Kidney (tissue), 14 donors: ENCODE data around the gene EDNRA. TPM values are rescaled to one million over a fixed set of nuclear protein-coding genes. Genes with fewer than 3 reads are reported as not detected.

Experiments used
- DNase-seq, 5 donors: peaks; one replicate each; pipeline ENCODE4 v3.0.0-alpha.2; 2013 to 2020
- FAIRE-seq: peaks from 2 replicates; lab custom pipeline; 2012; peaks lifted over from hg19 to GRCh38; lab: Jason Lieb, UNC
- H3K27ac ChIP-seq, 2 donors: one replicate each; pipeline ENCODE4 v1.7.0; 2013; ENCODE audit warnings: low read depth in 2 of 2, low read length in 2 of 2, inconsistent platforms in 1 of 2
- H3K27me3 ChIP-seq: one replicate; pipeline ENCODE4 v1.7.1; 2013; ENCODE audit warnings: low read length, inconsistent platforms; ENCODE audit not compliant: control insufficient read depth, insufficient read depth
- H3K36me3 ChIP-seq, 3 donors: one replicate each; pipeline versions ENCODE4 v1.7.0 to v1.7.1; 2013; ENCODE audit warnings: low read length in 3 of 3, control low read depth in 1 of 3, inconsistent platforms in 1 of 3; ENCODE audit not compliant: insufficient read depth in 3 of 3, control insufficient read depth in 2 of 3
- H3K4me1 ChIP-seq, 3 donors: one replicate each; pipeline versions ENCODE4 v1.7.0 to v1.7.1; 2013; ENCODE audit warnings: low read length in 3 of 3, inconsistent platforms in 1 of 3, low read depth in 1 of 3; ENCODE audit not compliant: control insufficient read depth in 2 of 3, insufficient read depth in 2 of 3
- H3K4me3 ChIP-seq, 3 donors: one replicate each; pipeline versions ENCODE4 v1.7.0 to v1.8.1; 2013; ENCODE audit warnings: low read length in 3 of 3, control low read depth in 1 of 3, inconsistent platforms in 1 of 3
- H3K9ac ChIP-seq, 3 donors: one replicate each; pipeline versions ENCODE4 v1.7.0 to v1.7.1; 2013; ENCODE audit warnings: low read length in 3 of 3, control low read depth in 1 of 3, inconsistent platforms in 1 of 3
- H3K9me3 ChIP-seq, 3 donors: one replicate each; pipeline versions ENCODE4 v1.7.0 to v1.7.1; 2013; ENCODE audit warnings: low read length in 3 of 3, control low read depth in 1 of 3, inconsistent platforms in 1 of 3; ENCODE audit not compliant: control insufficient read depth in 2 of 3, insufficient read depth in 1 of 3
- intact Hi-C: fragments of 100-400 bp; cut with DNase I; formaldehyde crosslinking; loops from one replicate; pipeline ENCODE4 v1.11.1; 2022
- polyA plus RNA-seq: library from polyadenylated mRNA; stranded (reverse); fragments of 350-450 nt; fragmentation: Illumina TruSeq; extraction: RNeasy Lipid Tissue Mini Kit (QIAGEN cat#74804); gene quantifications from one replicate; pipeline ENCODE4 v1.2.3, GENCODE V29; 2014; ENCODE audit warnings: low read depth, low replicate concordance; ENCODE audit not compliant: insufficient read depth
- total RNA-seq: library from RNA; stranded (reverse); fragmentation: NEBNext Ultra II Directional; extraction: Animal tissue kit (Norgen Biotek cat#: 25700); gene quantifications from one replicate; pipeline ENCODE4 v1.2.1, GENCODE V29; 2021
- TF ChIP-seq, protein P1 (sequence below): IDR thresholded peaks from 3 replicates; pipeline ENCODE4 v1.5.1; 2012; ENCODE audit warnings: mild to moderate bottlenecking, moderate library complexity, borderline replicate concordance; ENCODE audit not compliant: insufficient read depth; ENCODE audit errors: extremely low read depth
- donor health status: control.
- donor health status: control.
- donor health status: control.
- donor health status: control.
- donor health status: control.
- donor health status: DM: yes; HTN: yes; CAD: no.
- donor health status: Normal renal cell carcinoma (clear cell type).

The EDNRA gene
- total and polyA plus RNA-seq, 2 donors from 2014 or later, result 3.2 to 8.1 TPM

GRCh38 chr4:147586637-147587036 lies 105.7 kb downstream of the EDNRA start:
- Histone ChIP-seq H3K4me1 (peaks cover 0 to 4% (median 0%) of the 10 kb centered on the region in 3 donors), H3K9ac (no peak overlapping the region), H3K27ac (no peak overlapping the region), H3K36me3 (no peaks in the 10 kb centered on the region), H3K9me3 (no peaks in the 10 kb centered on the region), H3K27me3 (no peaks in the 10 kb centered on the region), H3K4me3 (no peak overlapping the region)
- DNase-seq, result no peak
- TF ChIP-seq, protein P1, sequence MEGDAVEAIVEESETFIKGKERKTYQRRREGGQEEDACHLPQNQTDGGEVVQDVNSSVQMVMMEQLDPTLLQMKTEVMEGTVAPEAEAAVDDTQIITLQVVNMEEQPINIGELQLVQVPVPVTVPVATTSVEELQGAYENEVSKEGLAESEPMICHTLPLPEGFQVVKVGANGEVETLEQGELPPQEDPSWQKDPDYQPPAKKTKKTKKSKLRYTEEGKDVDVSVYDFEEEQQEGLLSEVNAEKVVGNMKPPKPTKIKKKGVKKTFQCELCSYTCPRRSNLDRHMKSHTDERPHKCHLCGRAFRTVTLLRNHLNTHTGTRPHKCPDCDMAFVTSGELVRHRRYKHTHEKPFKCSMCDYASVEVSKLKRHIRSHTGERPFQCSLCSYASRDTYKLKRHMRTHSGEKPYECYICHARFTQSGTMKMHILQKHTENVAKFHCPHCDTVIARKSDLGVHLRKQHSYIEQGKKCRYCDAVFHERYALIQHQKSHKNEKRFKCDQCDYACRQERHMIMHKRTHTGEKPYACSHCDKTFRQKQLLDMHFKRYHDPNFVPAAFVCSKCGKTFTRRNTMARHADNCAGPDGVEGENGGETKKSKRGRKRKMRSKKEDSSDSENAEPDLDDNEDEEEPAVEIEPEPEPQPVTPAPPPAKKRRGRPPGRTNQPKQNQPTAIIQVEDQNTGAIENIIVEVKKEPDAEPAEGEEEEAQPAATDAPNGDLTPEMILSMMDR, result no peak
- intact Hi-C loops, result loop anchor here (10.0 kb wide), 1 partner anchor 52 kb away; no protein-coding TSS in a partner anchor
- FAIRE-seq, result no peak

DNA sequence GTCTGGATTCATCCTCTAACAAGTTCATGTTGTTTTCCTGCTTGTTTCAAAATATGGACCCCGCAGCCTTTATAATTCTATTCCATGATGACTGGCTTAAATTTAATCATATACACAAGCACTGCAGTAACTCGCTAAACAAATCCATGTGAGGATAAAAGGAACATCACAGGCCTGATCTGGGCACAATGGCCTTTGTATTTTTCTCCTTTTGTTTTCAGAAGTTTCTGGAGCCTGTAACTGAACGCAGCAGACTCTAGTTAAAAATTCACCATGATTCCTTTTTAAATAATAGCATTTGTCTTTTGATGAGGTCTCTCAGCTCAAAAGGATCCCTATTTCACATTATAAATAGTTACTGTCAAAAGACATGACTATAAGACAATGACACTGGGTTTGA lies 106.1 kb downstream of the EDNRA start:
- H3K4me1 ChIP-seq, result peaks cover 0 to 4% (median 0%) of the 10 kb centered on the region in 3 donors
- TF ChIP-seq, protein P1, result no peak
- no peak for FAIRE-seq
- H3K27me3 ChIP-seq, result no peaks in the 10 kb centered on the region
- H3K9me3 ChIP-seq, result no peaks in the 10 kb centered on the region
- no peaks in the 10 kb centered on the region for H3K36me3 ChIP-seq
- H3K27ac ChIP-seq, result no peak overlapping the region
- H3K9ac ChIP-seq, result no peak overlapping the region
- intact Hi-C loops, result loop anchor here (10.0 kb wide), 1 partner anchor 52 kb away; no protein-coding TSS in a partner anchor
- no peak for DNase-seq
- no peak overlapping the region for H3K4me3 ChIP-seq

- intact Hi-C loops, result loop anchor here (10.0 kb wide), 1 partner anchor 55 kb away; no protein-coding TSS in a partner anchor
- no peaks in the 10 kb centered on the region for H3K9me3 ChIP-seq
- peaks cover 0 to 4% (median 0%) of the 10 kb centered on the region in 3 donors for H3K4me1 ChIP-seq
- H3K9ac ChIP-seq, result no peak overlapping the region
- FAIRE-seq, result no peak
- H3K4me3 ChIP-seq, result no peak overlapping the region
- H3K27ac ChIP-seq, result peak overlapping the region in 1 of 2 donors; percentile 28
- H3K36me3 ChIP-seq, result no peaks in the 10 kb centered on the region
- H3K27me3 ChIP-seq, result no peaks in the 10 kb centered on the region
- peak in 1 of 5 donors; percentile 11 for DNase-seq
- TF ChIP-seq, protein P1, result no peak
Measured at GRCh38 chr4:147589586-147589985, 108.7 kb downstream of the EDNRA start.
